Measurements from ENCODE around the gene FDX2.

Gene FDX2

GRCh38 chr19:10332965-10333757, 17.3 kb upstream of the FDX2 start, which contains the start of gene RAVER1:
Gene RAVER1, minus strand, starts transcription at chr19:10333529. Its CDS starts 22 bp downstream, at chr19:10333507.
- peak; percentile 79 for DNase-seq

GRCh38 chr19:10332158-10332964, 16.5 kb upstream of the FDX2 start:
- DNase-seq = no peak

GRCh38 chr19:10329555-10329954, 13.7 kb upstream of the FDX2 start:
- DNase-seq = no peak

GRCh38 chr19:10328558-10329429, 13.0 kb upstream of the FDX2 start:
- DNase-seq = no peak

- no peak for DNase-seq
Measured at GRCh38 chr19:10327793-10328192, 12.0 kb upstream of the FDX2 start.

GRCh38 chr19:10325732-10326131, 9.9 kb upstream of the FDX2 start:
- no peak for DNase-seq

GRCh38 chr19:10321874-10322835, 6.3 kb upstream of the FDX2 start:
- no peak for DNase-seq

GRCh38 chr19:10321417-10321797, 5.6 kb upstream of the FDX2 start:
- DNase-seq = no peak

GRCh38 chr19:10320602-10321416, 5.0 kb upstream of the FDX2 start:
- DNase-seq = no peak

- no peak for DNase-seq
Measured at GRCh38 chr19:10318807-10319682, 3.2 kb upstream of the FDX2 start.

GRCh38 chr19:10317857-10318462, 2.1 kb upstream of the FDX2 start:
- DNase-seq = no peak

- no peak for DNase-seq
Measured at GRCh38 chr19:10317045-10317856, 1.4 kb upstream of the FDX2 start.

- peak; percentile 56 for DNase-seq
Measured at GRCh38 chr19:10316229-10317044, 622 bp upstream of the FDX2 start.

GRCh38 chr19:10309423-10309822, 6.4 kb downstream of the FDX2 start, which contains the start of gene ZGLP1:
Gene ZGLP1, minus strand, starts transcription at chr19:10309815.
- DNase-seq = no peak

GRCh38 chr19:10306327-10306726, 9.5 kb downstream of the FDX2 start:
- no peak for DNase-seq

GRCh38 chr19:10305139-10305806, 10.5 kb downstream of the FDX2 start:
- peak; percentile 47 for DNase-seq
